GM06990 (cell line): ENCODE measurements around the gene ABCA1.

ENCODE experiments used
- DNase-seq: peaks from one replicate; pipeline ENCODE4 v3.0.0-alpha.2; 2011; ENCODE audit not compliant: insufficient read length; ENCODE audit errors: extremely low read depth
- H3K27me3 ChIP-seq: replicated peaks from 2 replicates; pipeline ENCODE4 v1.6.0; 2011; ENCODE audit warnings: low read length; ENCODE audit not compliant: control insufficient read depth, insufficient read depth
- H3K36me3 ChIP-seq: 2 replicates; pipeline ENCODE4 v1.5.1; 2011; ENCODE audit warnings: low read length; ENCODE audit not compliant: control insufficient read depth, insufficient read depth
- H3K4me3 ChIP-seq: replicated peaks from 2 replicates; pipeline ENCODE4 v1.5.1; 2011; ENCODE audit warnings: low read depth, mild to moderate bottlenecking, control low read depth, low read length
- CTCF ChIP-seq: IDR thresholded peaks from 2 replicates; pipeline ENCODE4 v1.5.1; 2011; ENCODE audit warnings: low read length, control low read depth, mild to moderate bottlenecking, inconsistent platforms; ENCODE audit not compliant: insufficient read depth, poor library complexity, severe bottlenecking

Gene ABCA1

GRCh38 chr9:104842698-104843097, 85.3 kb downstream of the ABCA1 start:
- Histone ChIP-seq H3K4me3 (no peak overlapping the region), H3K27me3 (no peaks in the 10 kb centered on the region; the same call in none of the 2 replicates), H3K36me3 (no peaks in the 10 kb centered on the region)
- DNase-seq: no peak
- no peak for TF ChIP-seq CTCF

- Histone ChIP-seq H3K4me3 (no peak overlapping the region), H3K36me3 (no peaks in the 10 kb centered on the region), H3K27me3 (no peaks in the 10 kb centered on the region; the same call in none of the 2 replicates)
- DNase-seq: no peak
- no peak for TF ChIP-seq CTCF
Measured at GRCh38 chr9:104841601-104842141, 86.3 kb downstream of the ABCA1 start.

- H3K27me3 ChIP-seq: no peaks in the 10 kb centered on the region; the same call in 1 of the 2 replicates
- no peaks in the 10 kb centered on the region for H3K36me3 ChIP-seq
- no peak for TF ChIP-seq CTCF
- no peak for DNase-seq
- no peak overlapping the region for H3K4me3 ChIP-seq
Measured at GRCh38 chr9:104838958-104839357, 89.0 kb downstream of the ABCA1 start.

GRCh38 chr9:104836767-104837166, 91.2 kb downstream of the ABCA1 start:
- DNase-seq: no peak
- Histone ChIP-seq H3K36me3 (no peaks in the 10 kb centered on the region), H3K27me3 (no peaks in the 10 kb centered on the region), H3K4me3 (no peak overlapping the region)
- no peak for TF ChIP-seq CTCF

- no peaks in the 10 kb centered on the region; the same call in 1 of the 2 replicates for H3K27me3 ChIP-seq
- no peak for TF ChIP-seq CTCF
- no peaks in the 10 kb centered on the region for H3K36me3 ChIP-seq
- no peak for DNase-seq
- H3K4me3 ChIP-seq: no peak overlapping the region
Measured at GRCh38 chr9:104836235-104836634, 91.7 kb downstream of the ABCA1 start.

- DNase-seq: no peak
- H3K4me3 ChIP-seq: no peak overlapping the region
- no peak for TF ChIP-seq CTCF
- no peaks in the 10 kb centered on the region; the same call in 1 of the 2 replicates for H3K27me3 ChIP-seq
- no peaks in the 10 kb centered on the region for H3K36me3 ChIP-seq
Measured at GRCh38 chr9:104835161-104835560, 92.8 kb downstream of the ABCA1 start.
